B cell (primary cell): ENCODE data around the gene HINT3. TPM values are rescaled to one million over a fixed set of nuclear protein-coding genes. Genes with fewer than 3 reads are reported as not detected.

Experiments
- ATAC-seq: fragments of 200-7000 bp; cut with Tn5 transposase; one replicate; pipeline ENCODE4 v1.10.0; 2021; ENCODE audit warnings: low read depth, mild to moderate bottlenecking, moderate number of reproducible peaks, moderate library complexity
- CTCF ChIA-PET: fragments of 350-600 bp; sonication (Branson Sonifier 250); formaldehyde crosslinking; loops from one replicate; lab custom pipeline; 2021; ENCODE audit warnings: antibody characterized with exemption, inconsistent platforms; lab: Charles Lee
- POLR2A ChIA-PET: fragments of 350-600 bp; sonication (Branson Sonifier 250); formaldehyde crosslinking; loops from one replicate; lab custom pipeline; 2021; ENCODE audit warnings: antibody characterized with exemption; lab: Charles Lee
- DNase-seq: peaks from one replicate; pipeline ENCODE4 v3.0.0; 2013
- H2AFZ ChIP-seq: 2 replicates; pipeline ENCODE4 v1.6.1; 2012; ENCODE audit warnings: mild to moderate bottlenecking, low read depth, low read length; ENCODE audit not compliant: insufficient read depth, poor library complexity, severe bottlenecking
- H3K27ac ChIP-seq, 2 donors: 1 replicate in 1 of 2; 2 replicates in 1 of 2; pipeline ENCODE4 v1.5.1; 2012 to 2013; ENCODE audit warnings: low read length in 2 of 2, mild to moderate bottlenecking in 2 of 2, moderate library complexity in 1 of 2
- H3K27me3 ChIP-seq, 4 experiments: fragments of 200-600 bp in 1 of 4; sonication (generic) in 1 of 4; replicated peaks in 1 of 4; 1 replicate in 2 of 4; 2 replicates in 2 of 4; pipeline versions ENCODE4 v1.6.1 to v1.7.0; 2013 to 2016; ENCODE audit warnings: low read length in 3 of 4, mild to moderate bottlenecking in 2 of 4, mixed read lengths in 1 of 4, moderate library complexity in 1 of 4; ENCODE audit not compliant: insufficient read depth in 4 of 4, control insufficient read depth in 3 of 4; ENCODE audit errors: control extremely low read depth in 1 of 4
- H3K36me3 ChIP-seq, 2 experiments: replicated peaks in 1 of 2; 1 replicate in 1 of 2; 2 replicates in 1 of 2; pipeline versions ENCODE4 v1.6.1 to v1.7.1; 2013; ENCODE audit warnings: low read length in 1 of 2; ENCODE audit not compliant: insufficient read depth in 2 of 2, control insufficient read depth in 1 of 2; ENCODE audit errors: control extremely low read depth in 1 of 2, extremely low read depth in 1 of 2
- H3K4me1 ChIP-seq, 2 donors: fragments of 200-600 bp in 1 of 2; sonication (generic) in 1 of 2; 1 replicate in 1 of 2; 2 replicates in 1 of 2; pipeline versions ENCODE4 v1.5.1 to v1.6.1; 2013 to 2017; ENCODE audit warnings: low read length in 2 of 2; ENCODE audit not compliant: control insufficient read depth in 2 of 2, insufficient read depth in 2 of 2
- H3K4me2 ChIP-seq: replicated peaks from 2 replicates; pipeline ENCODE3; 2012; ENCODE audit warnings: mild to moderate bottlenecking, low read depth, low read length; ENCODE audit not compliant: poor library complexity, severe bottlenecking
- H3K4me3 ChIP-seq, 5 experiments: fragments of 200-600 bp in 1 of 5; sonication (generic) in 1 of 5; 1 replicate in 3 of 5; 2 replicates in 2 of 5; pipeline versions ENCODE4 v1.5.1 to v1.7.0; 2011 to 2016; ENCODE audit warnings: low read length in 4 of 5, mild to moderate bottlenecking in 4 of 5, low read depth in 2 of 5, control low read depth in 1 of 5, moderate library complexity in 1 of 5; ENCODE audit not compliant: insufficient read depth in 1 of 5; ENCODE audit errors: control extremely low read depth in 1 of 5, extremely low read depth in 1 of 5
- H3K79me2 ChIP-seq: fragments of 200-600 bp; sonication (generic); one replicate; pipeline ENCODE4 v1.6.0; 2016; ENCODE audit warnings: low read length; ENCODE audit not compliant: control insufficient read depth, insufficient read depth
- H3K9ac ChIP-seq: fragments of 200-600 bp; sonication (generic); 2 replicates; pipeline ENCODE4 v1.6.1; 2017; ENCODE audit warnings: mild to moderate bottlenecking, low read length, moderate library complexity
- H3K9me3 ChIP-seq, 3 donors: one replicate each; pipeline versions ENCODE4 v1.6.1 to v1.7.1; 2013; ENCODE audit warnings: low read length in 2 of 3; ENCODE audit not compliant: control insufficient read depth in 2 of 3, insufficient read depth in 1 of 3; ENCODE audit errors: control extremely low read depth in 1 of 3
- H4K20me1 ChIP-seq: 2 replicates; pipeline ENCODE4 v1.6.0; 2012; ENCODE audit warnings: mild to moderate bottlenecking, low read length; ENCODE audit not compliant: insufficient read depth, control insufficient read depth, poor library complexity, severe bottlenecking
- H3K27ac Mint-ChIP-seq: one replicate; pipeline ENCODE4 v1.8.0; 2021; ENCODE audit warnings: mixed read lengths
- H3K27me3 Mint-ChIP-seq: one replicate; pipeline ENCODE4 v1.8.0; 2021; ENCODE audit warnings: mixed read lengths
- H3K4me1 Mint-ChIP-seq: one replicate; pipeline ENCODE4 v1.8.0; 2021; ENCODE audit warnings: mixed read lengths
- H3K4me3 Mint-ChIP-seq: one replicate; pipeline ENCODE4 v1.8.0; 2021; ENCODE audit warnings: mixed read lengths
- H3K9me3 Mint-ChIP-seq: one replicate; pipeline ENCODE4 v1.8.0; 2022; ENCODE audit warnings: mixed read lengths; ENCODE audit not compliant: insufficient read depth
- EZH2 ChIP-seq: IDR thresholded peaks from 2 replicates; pipeline ENCODE4 v1.6.1; 2012; ENCODE audit warnings: borderline replicate concordance, low read depth, mild to moderate bottlenecking, moderate library complexity, low read length; ENCODE audit not compliant: insufficient read depth, poor library complexity, severe bottlenecking
- WGBS: methylation state at CpG from one replicate; pipeline ENCODE4 v1.1.5; 2013; ENCODE audit warnings: missing lambda C conversion rate; ENCODE audit not compliant: insufficient coverage; 5-methylcytosine and 5-hydroxymethylcytosine counted together
- intact Hi-C: fragments of 100-400 bp; cut with micrococcal nuclease; formaldehyde crosslinking; loops from one replicate; pipeline ENCODE4 v1.10.0; 2022
- polyA plus RNA-seq: library from polyadenylated mRNA; depleted of rRNA; stranded (reverse); fragments of >200 nt; gene quantifications from 2 replicates; pipeline ENCODE4 v1.2.3, GENCODE V29; 2012
- total RNA-seq, 2 donors: library from RNA; stranded (reverse); fragments of 120-200 nt in 1 of 2; gene quantifications; 1 replicate in 1 of 2; 2 replicates in 1 of 2; pipeline versions ENCODE4 v1.2.3 to v1.2.4, GENCODE V29; 2013 to 2022
- TF ChIP-seq, protein P1 (sequence below): fragments of 200-600 bp; IDR thresholded peaks from one replicate; pipeline ENCODE4 v1.8.0; 2022; ENCODE audit warnings: antibody characterized with exemption, mild to moderate bottlenecking

HINT3 gene
- total and polyA plus RNA-seq, 2 donors (not counting 1 experiment from before 2014, with no cell fraction given), result 5.5 to 12.4 TPM

DNA sequence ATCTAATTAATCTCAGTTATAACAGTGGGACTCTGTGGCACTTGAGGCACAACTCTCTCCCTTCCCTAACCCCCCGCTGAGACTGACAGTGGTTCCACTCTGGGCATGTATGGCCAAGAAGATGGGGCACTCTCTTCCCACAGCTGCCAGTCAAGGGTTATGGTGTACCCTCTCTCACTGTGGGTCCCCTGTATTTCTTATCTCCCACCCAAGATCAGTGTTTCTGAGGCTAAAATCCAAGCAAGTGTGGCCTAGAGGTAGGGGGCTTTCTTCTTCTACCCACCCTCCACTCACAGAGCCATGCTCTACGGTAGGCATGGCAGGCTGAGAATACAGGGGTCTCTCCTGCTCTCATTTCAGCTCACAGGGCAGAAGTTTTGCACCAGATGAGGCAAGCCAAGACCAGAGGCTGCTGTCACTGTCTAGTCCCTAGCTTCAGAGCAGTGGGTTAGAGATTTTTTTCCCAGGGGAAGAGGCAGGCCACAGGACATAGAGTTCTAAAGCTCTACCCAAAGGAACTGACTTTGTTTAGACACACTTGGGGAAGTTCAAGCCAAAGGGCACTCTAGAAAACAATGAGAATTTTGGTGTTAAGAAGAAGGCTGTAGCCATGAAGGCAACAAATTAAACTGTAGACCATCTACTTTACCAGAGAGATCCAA, 31.7 kb upstream of the HINT3 start:
- TF ChIP-seq, protein P1, sequence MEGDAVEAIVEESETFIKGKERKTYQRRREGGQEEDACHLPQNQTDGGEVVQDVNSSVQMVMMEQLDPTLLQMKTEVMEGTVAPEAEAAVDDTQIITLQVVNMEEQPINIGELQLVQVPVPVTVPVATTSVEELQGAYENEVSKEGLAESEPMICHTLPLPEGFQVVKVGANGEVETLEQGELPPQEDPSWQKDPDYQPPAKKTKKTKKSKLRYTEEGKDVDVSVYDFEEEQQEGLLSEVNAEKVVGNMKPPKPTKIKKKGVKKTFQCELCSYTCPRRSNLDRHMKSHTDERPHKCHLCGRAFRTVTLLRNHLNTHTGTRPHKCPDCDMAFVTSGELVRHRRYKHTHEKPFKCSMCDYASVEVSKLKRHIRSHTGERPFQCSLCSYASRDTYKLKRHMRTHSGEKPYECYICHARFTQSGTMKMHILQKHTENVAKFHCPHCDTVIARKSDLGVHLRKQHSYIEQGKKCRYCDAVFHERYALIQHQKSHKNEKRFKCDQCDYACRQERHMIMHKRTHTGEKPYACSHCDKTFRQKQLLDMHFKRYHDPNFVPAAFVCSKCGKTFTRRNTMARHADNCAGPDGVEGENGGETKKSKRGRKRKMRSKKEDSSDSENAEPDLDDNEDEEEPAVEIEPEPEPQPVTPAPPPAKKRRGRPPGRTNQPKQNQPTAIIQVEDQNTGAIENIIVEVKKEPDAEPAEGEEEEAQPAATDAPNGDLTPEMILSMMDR, result no peak
- TF ChIP-seq EZH2, result no peak
- no peak for ATAC-seq
- no peak overlapping the region for H3K4me3 Mint-ChIP-seq
- no peak overlapping the region for H3K27ac Mint-ChIP-seq
- intact Hi-C loops, result no loop called here
- Histone ChIP-seq H3K4me2 (no peak overlapping the region), H3K27ac (no peak overlapping the region), H3K36me3 (peaks cover 0 to 7% of the 10 kb centered on the region in 2 experiments), H3K27me3 (no peaks in the 10 kb centered on the region), H3K4me3 (no peak overlapping the region), H2AFZ (no peak overlapping the region), H4K20me1 (no peaks in the 10 kb centered on the region), H3K9ac (no peak overlapping the region), H3K9me3 (no peaks in the 10 kb centered on the region), H3K4me1 (peaks cover 0 to 1% of the 10 kb centered on the region in 2 donors), H3K79me2 (no peaks in the 10 kb centered on the region)
- 100% methylated on average over 2 of the region's 2 CpGs for WGBS
- no peak for DNase-seq
- CTCF ChIA-PET, result interaction anchor here (1.2 kb wide), 1 partner anchor 31 kb away, joined by 3 read pairs; no protein-coding TSS in a partner anchor
- H3K4me1 Mint-ChIP-seq, result peaks cover 13% of the 10 kb centered on the region
- POLR2A ChIA-PET, result no interaction called here
- H3K27me3 Mint-ChIP-seq, result no peaks in the 10 kb centered on the region
- no peaks in the 10 kb centered on the region for H3K9me3 Mint-ChIP-seq

DNA sequence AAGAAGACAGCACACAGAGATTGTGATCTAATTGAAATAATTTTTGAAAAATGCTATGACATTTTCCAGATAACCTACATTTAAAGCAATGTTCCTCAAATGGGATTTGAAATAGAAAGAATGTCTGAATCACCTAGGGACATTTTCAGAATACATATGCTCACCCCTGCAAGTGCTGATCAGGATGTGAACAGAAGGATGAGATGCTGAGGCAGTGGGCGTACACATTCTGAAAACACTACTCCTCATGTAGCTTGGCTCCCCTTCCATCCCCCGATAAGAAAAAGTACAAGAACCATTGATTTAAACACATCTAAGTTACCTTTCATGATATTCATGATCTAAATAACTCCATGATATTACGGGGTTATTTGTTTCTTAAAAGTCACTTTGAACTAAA, 29.9 kb upstream of the HINT3 start:
- Mint-ChIP-seq H3K4me1 (peaks cover 7% of the 10 kb centered on the region), H3K27me3 (no peaks in the 10 kb centered on the region), H3K27ac (no peak overlapping the region), H3K4me3 (no peak overlapping the region), H3K9me3 (no peaks in the 10 kb centered on the region)
- Histone ChIP-seq H3K36me3 (peaks cover 0 to 4% of the 10 kb centered on the region in 2 experiments), H2AFZ (no peak overlapping the region), H3K4me3 (no peak overlapping the region), H3K27me3 (no peaks in the 10 kb centered on the region), H3K27ac (no peak overlapping the region), H3K9me3 (no peaks in the 10 kb centered on the region), H3K79me2 (no peaks in the 10 kb centered on the region), H3K4me2 (no peak overlapping the region), H3K9ac (no peak overlapping the region), H4K20me1 (no peaks in the 10 kb centered on the region), H3K4me1 (no peaks in the 10 kb centered on the region)
- POLR2A ChIA-PET, result no interaction called here
- ATAC-seq (no peak), DNase-seq (no peak)
- WGBS, result 88% methylated on average over 1 of the region's 3 CpGs
- no peak for TF ChIP-seq EZH2
- TF ChIP-seq, protein P1, result no peak
- CTCF ChIA-PET, result no interaction called here
- intact Hi-C loops, result no loop called here
